Esophagus muscularis mucosa (tissue), 4 donors: Measurements from ENCODE around the gene UGDH. TPM values are rescaled to one million over a fixed set of nuclear protein-coding genes. Genes with fewer than 3 reads are reported as not detected.

Experiments
- DNase-seq: peaks from one replicate; pipeline ENCODE4 v3.0.0-alpha.2; 2017; ENCODE audit errors: extremely low spot score
- H3K27ac ChIP-seq, 4 donors: fragments of 200-600 bp; sonication (generic); replicated peaks in 1 of 4; 1 replicate in 3 of 4; 2 replicates in 1 of 4; pipeline ENCODE4 v1.5.1; 2016 to 2019; ENCODE audit warnings: mild to moderate bottlenecking in 1 of 4
- H3K27me3 ChIP-seq, 4 donors: fragments of 200-600 bp; sonication (generic); one replicate each; pipeline versions ENCODE4 v1.5.1 to v1.6.0; 2016 to 2019
- H3K36me3 ChIP-seq, 4 donors: fragments of 200-600 bp; sonication (generic); one replicate each; pipeline ENCODE4 v1.5.1; 2016 to 2019
- H3K4me1 ChIP-seq, 4 donors: fragments of 200-600 bp; sonication (generic); one replicate each; pipeline ENCODE4 v1.5.1; 2016 to 2019
- H3K4me3 ChIP-seq, 4 donors: fragments of 200-600 bp; sonication (generic); 1 replicate in 2 of 4; 2 replicates in 2 of 4; pipeline ENCODE4 v1.5.1; 2016 to 2019; ENCODE audit warnings: mild to moderate bottlenecking in 4 of 4, moderate library complexity in 1 of 4
- H3K9me3 ChIP-seq, 4 donors: fragments of 200-600 bp; sonication (generic); 1 replicate in 3 of 4; 2 replicates in 1 of 4; pipeline ENCODE4 v1.5.1; 2016 to 2019
- CTCF ChIP-seq, 3 experiments: fragments of 200-600 bp in 2 of 3; fragments of 450-650 bp in 1 of 3; sonication (generic) in 2 of 3; IDR thresholded peaks; one replicate each; pipeline ENCODE4 v1.5.1; 2017 to 2019; ENCODE audit warnings: antibody characterized with exemption in 3 of 3, mild to moderate bottlenecking in 2 of 3, moderate library complexity in 1 of 3
- EP300 ChIP-seq: sonication (generic); formaldehyde crosslinking; IDR thresholded peaks from one replicate; pipeline ENCODE4 v1.6.1; 2017; ENCODE audit warnings: antibody characterized with exemption
- POLR2A ChIP-seq: fragments of 450-650 bp; IDR thresholded peaks from one replicate; pipeline ENCODE4 v1.6.1; 2017; ENCODE audit warnings: antibody characterized with exemption, moderate library complexity, mild to moderate bottlenecking, low read depth
- POLR2AphosphoS5 ChIP-seq, 2 donors: sonication (generic); formaldehyde crosslinking; IDR thresholded peaks; one replicate each; pipeline ENCODE4 v1.6.1; 2017; ENCODE audit warnings: antibody characterized with exemption in 2 of 2
- WGBS: methylation state at CpG from one replicate; pipeline ENCODE4 v1.1.5; 2018; 5-methylcytosine and 5-hydroxymethylcytosine counted together
- intact Hi-C: fragments of 100-400 bp; cut with DNase I; formaldehyde crosslinking; loops from one replicate; pipeline ENCODE4 v1.15.1; 2023
- total RNA-seq, 4 donors: library from RNA; depleted of rRNA; stranded (reverse); fragments of >200 nt; gene quantifications; one replicate each; pipeline versions ENCODE4 v1.1.0 to v1.2.1, GENCODE V29; 2016

UGDH gene
- total RNA-seq, 4 donors from 2014 or later, result 36.4 to 180 (median 42.1) TPM

DNA sequence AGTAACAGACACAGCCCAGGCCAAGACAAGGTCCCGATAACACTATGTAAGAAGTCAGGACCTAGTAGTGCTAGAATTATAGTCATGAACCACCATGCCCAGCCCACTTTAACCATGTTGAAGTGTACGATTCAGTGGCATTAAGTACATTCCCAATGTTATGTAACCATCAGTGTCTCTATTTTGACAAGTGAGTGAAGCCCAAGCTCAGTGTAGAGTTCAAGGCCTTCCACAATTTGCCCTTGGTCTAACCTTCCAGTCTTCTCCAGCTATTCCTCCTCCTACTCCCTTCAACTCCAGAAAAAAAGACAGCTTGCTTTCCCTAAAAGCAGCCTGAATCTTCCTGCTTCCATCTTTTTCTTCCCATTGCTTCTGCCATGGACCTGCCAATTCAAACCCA lies 36.9 kb downstream of the UGDH start:
- Histone ChIP-seq H3K4me1 (no peaks in the 10 kb centered on the region), H3K4me3 (no peak overlapping the region), H3K27ac (no peak overlapping the region), H3K36me3 (no peaks in the 10 kb centered on the region), H3K27me3 (no peaks in the 10 kb centered on the region), H3K9me3 (no peaks in the 10 kb centered on the region)
- WGBS, result 80% methylated on average over 2 of the region's 2 CpGs
- DNase-seq, result no peak
- no peak for TF ChIP-seq POLR2AphosphoS5 (IDR thresholded peaks at IDR 0.05)
- no peak for TF ChIP-seq POLR2A
- no peak for TF ChIP-seq EP300
- no peak for TF ChIP-seq CTCF (IDR thresholded peaks at IDR 0.05)
- intact Hi-C loops, result no loop called here

GRCh38 chr4:39486221-39486804 lies 40.9 kb downstream of the UGDH start:
- WGBS, result 82% methylated on average over 10 of the region's 10 CpGs
- H3K4me3 ChIP-seq, result no peak overlapping the region
- intact Hi-C loops, result no loop called here

GRCh38 chr4:39484582-39485272 lies 42.5 kb downstream of the UGDH start:
- 86% methylated on average over 4 of the region's 6 CpGs for WGBS
- no peak overlapping the region for H3K27ac ChIP-seq
- H3K36me3 ChIP-seq, result no peaks in the 10 kb centered on the region
- no peaks in the 10 kb centered on the region for H3K27me3 ChIP-seq
- intact Hi-C loops, result no loop called here
- no peak for DNase-seq
- H3K9me3 ChIP-seq, result no peaks in the 10 kb centered on the region
- TF ChIP-seq CTCF (IDR thresholded peaks at IDR 0.05) (no peak), POLR2A (no peak), EP300 (no peak), POLR2AphosphoS5 (IDR thresholded peaks at IDR 0.05) (no peak)
- H3K4me1 ChIP-seq, result no peaks in the 10 kb centered on the region
- no peak overlapping the region for H3K4me3 ChIP-seq

More at GRCh38 chr4:39486221-39486804, 40.9 kb downstream of the UGDH start:
- Histone ChIP-seq H3K36me3 (no peaks in the 10 kb centered on the region), H3K9me3 (no peaks in the 10 kb centered on the region), H3K27ac (no peak overlapping the region), H3K4me1 (no peaks in the 10 kb centered on the region), H3K27me3 (no peaks in the 10 kb centered on the region)
- DNase-seq, result no peak
- TF ChIP-seq EP300 (no peak), CTCF (IDR thresholded peaks at IDR 0.05) (no peak), POLR2A (no peak), POLR2AphosphoS5 (IDR thresholded peaks at IDR 0.05) (no peak)

DNA sequence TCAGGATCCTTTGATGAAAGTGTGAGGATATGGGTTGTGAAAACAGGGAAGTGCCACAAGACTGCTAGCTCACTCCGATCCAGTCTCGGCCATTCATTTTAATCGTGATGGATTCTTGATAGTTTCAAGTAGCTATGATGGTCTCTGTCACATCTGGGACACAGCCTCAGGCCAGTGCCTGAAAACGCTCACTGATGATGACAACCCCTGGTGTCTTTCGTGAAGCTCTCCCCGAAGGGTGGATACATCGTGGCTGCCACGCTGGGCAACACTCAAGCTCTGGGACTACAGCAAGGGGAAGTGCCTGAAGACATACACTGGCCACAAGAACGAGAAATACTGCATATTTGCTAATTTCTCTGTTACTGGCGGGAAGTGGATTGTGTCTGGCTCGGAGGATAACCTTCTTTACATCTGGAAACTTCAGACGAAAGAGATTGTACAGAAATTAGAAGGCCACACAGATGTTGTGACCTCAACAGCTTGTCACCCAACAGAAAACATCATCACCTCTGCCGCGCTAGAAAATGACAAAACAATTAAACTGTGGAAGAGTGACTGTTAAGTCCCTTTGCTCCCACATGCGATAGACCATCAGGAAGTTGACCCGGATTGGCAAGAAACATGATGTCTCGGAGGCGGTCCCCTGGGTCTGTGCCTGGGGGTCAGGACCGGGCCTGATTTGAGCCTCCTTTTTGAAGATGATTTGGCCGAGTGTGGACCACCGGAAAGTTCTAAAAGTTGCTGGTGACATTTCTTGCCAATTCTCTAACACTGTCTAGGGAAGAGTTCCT lies 46.1 kb downstream of the UGDH start:
- no peak overlapping the region for H3K4me3 ChIP-seq
- intact Hi-C loops, result no loop called here
- TF ChIP-seq POLR2A (no peak), POLR2AphosphoS5 (IDR thresholded peaks at IDR 0.05) (no peak), CTCF (IDR thresholded peaks at IDR 0.05) (no peak), EP300 (no peak)
- no peaks in the 10 kb centered on the region for H3K4me1 ChIP-seq
- no peak overlapping the region for H3K27ac ChIP-seq
- DNase-seq, result no peak
- H3K9me3 ChIP-seq, result no peaks in the 10 kb centered on the region
- WGBS, result 75% methylated on average over 18 of the region's 21 CpGs
- H3K36me3 ChIP-seq, result peaks cover 0 to 22% (median 14%) of the 10 kb centered on the region in 4 donors
- H3K27me3 ChIP-seq, result no peaks in the 10 kb centered on the region
